ENCODE results near the gene SEM1.
A peak's percentile ranks its signal among the peaks of the same experiment; 100 is the strongest.
"Not testable (repeated sequence)": the region's sequence is repeated elsewhere in the genome, so short reads cannot be mapped to it uniquely, and the experiment has no call there.

The SEM1 gene

DNA sequence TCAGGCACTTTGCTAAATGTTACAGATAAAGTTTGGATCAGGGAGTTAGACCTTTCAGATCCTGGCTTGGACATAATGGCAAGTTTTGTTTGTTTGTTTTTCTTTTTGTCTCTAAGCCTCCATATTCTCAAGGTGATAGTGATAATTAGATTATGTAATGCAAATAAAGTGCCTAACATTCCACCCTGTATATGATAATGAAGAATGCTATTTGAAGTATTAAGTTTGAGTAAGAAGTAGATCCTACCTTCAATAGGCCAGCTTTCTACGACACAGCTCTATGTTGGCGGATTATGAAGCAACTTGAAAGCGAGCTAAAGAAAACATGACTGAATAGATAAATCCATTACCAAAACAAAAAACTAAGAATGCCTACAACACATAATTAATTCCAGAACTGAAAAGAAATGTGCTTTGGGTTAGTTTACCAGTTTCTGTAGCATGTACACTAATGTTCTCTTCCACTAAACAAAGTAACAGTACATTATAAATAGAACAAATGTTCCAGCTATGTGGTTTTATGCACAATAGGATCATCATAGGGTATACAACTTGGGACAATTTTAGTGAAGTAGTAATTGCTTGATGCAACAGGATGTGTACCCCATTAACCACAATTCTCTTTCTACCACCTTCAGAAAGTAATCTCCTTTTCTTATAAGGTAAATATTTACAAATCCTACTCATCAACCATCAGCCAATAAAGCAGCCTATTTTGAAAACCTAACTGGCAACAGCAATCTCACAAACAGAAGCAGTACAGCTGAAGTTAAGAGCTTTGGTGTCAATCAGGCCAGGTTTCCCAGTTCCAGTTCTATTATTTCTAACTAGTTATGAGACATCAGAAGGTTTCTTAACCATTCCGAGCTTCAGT is 1.5 kb downstream of the SEM1 start:
- TF ChIP-seq CTCF (IDR thresholded peaks at IDR 0.05; ENCODE audit: low read depth, low read length, missing control alignments) = no peak
- peak overlapping the region; percentile 88 for H3K4me3 ChIP-seq (ENCODE audit: low read depth, low read length)
- DNase-seq (ENCODE audit: low read depth) = no peak
- in situ Hi-C loops (cut with HindIII; ENCODE audit: low sequenced_read_pairs) = no loop called here

DNA sequence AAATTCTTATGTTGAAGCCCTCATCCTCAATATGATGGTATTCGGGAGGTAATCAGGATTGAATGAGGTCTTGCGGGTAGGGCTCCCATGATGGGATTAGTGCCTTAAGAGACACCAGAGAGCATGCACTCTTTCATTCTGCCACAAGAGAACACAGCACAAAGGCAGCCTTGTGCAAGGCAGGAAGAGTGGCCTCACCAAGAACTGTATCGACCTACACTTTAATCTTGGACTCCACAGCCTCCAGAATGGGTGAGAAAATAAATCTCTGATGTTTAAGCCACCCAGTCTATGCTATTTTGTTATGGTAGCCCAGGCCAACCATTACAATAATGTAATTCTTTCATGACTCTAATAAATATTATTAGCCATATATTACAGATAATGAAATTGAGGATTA is 8.4 kb downstream of the SEM1 start:
- in situ Hi-C loops (cut with HindIII; ENCODE audit: low sequenced_read_pairs) = no loop called here
- no peak for DNase-seq (ENCODE audit: low read depth)
- TF ChIP-seq CTCF (IDR thresholded peaks at IDR 0.05; ENCODE audit: low read depth, low read length, missing control alignments) = no peak
- H3K4me3 ChIP-seq (ENCODE audit: low read depth, low read length) = no peak overlapping the region

GRCh38 chr7:96700516-96700915 is 9.1 kb downstream of the SEM1 start:
- in situ Hi-C loops (cut with HindIII; ENCODE audit: low sequenced_read_pairs) = no loop called here
- TF ChIP-seq CTCF (IDR thresholded peaks at IDR 0.05; ENCODE audit: low read depth, low read length, missing control alignments) = no peak
- no peak overlapping the region for H3K4me3 ChIP-seq (ENCODE audit: low read depth, low read length)
- no peak for DNase-seq (ENCODE audit: low read depth)

GRCh38 chr7:96699219-96699871 is 10.3 kb downstream of the SEM1 start:
- TF ChIP-seq CTCF (IDR thresholded peaks at IDR 0.05; ENCODE audit: low read depth, low read length, missing control alignments) = no peak
- no peak overlapping the region for H3K4me3 ChIP-seq (ENCODE audit: low read depth, low read length)
- in situ Hi-C loops (cut with HindIII; ENCODE audit: low sequenced_read_pairs) = no loop called here
- DNase-seq (ENCODE audit: low read depth) = no peak

DNA sequence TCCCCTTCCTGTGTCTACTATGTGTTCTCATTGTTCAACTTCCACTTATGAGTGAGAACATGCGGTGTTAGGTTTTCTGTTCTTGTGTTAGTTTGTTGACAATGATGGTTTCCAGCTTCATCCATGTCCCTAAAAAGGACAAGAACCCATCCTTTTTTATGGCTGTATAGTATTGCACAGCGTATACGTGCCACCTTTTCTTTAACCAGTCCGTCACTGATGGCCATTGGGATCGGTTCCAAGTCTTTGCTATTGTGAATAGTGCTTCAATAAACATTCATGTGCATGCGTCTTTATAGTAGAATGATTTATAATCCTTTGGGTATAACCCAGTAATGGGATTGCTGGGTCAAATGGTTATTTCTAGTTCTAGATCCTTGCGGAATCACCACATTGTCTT is 11.2 kb downstream of the SEM1 start:
- DNase-seq (ENCODE audit: low read depth); in situ Hi-C loops (cut with HindIII; ENCODE audit: low sequenced_read_pairs); H3K4me3 ChIP-seq (ENCODE audit: low read depth, low read length): not testable (repeated sequence)

GRCh38 chr7:96697822-96698221 is 11.8 kb downstream of the SEM1 start:
- no peak for TF ChIP-seq CTCF (IDR thresholded peaks at IDR 0.05; ENCODE audit: low read depth, low read length, missing control alignments)
- DNase-seq (ENCODE audit: low read depth) = no peak
- no peak overlapping the region for H3K4me3 ChIP-seq (ENCODE audit: low read depth, low read length)
- in situ Hi-C loops (cut with HindIII; ENCODE audit: low sequenced_read_pairs) = no loop called here

DNA sequence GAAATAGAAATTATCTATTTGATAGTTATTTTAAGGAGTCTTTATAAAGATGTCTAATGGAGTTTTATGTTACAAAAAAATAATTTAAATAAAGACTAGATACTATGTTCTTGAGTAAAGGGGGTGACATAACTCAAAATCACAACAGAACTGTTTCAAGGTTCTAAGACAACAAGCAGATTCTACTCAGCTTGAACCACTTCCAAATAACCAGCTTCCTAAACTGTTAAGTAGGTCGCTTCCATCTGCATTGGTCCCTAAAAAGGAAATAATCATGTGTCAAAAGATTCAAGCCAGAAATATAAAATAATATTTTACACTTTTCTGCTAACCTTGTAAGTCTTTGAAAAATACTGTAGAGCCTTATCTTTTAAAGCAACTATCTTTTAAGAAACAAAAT is 14.1 kb downstream of the SEM1 start:
- in situ Hi-C loops (cut with HindIII; ENCODE audit: low sequenced_read_pairs) = no loop called here
- DNase-seq (ENCODE audit: low read depth) = no peak
- TF ChIP-seq CTCF (IDR thresholded peaks at IDR 0.05; ENCODE audit: low read depth, low read length, missing control alignments) = no peak
- no peak overlapping the region for H3K4me3 ChIP-seq (ENCODE audit: low read depth, low read length)
